Aortic smooth muscle cell (primary cell): Measurements from ENCODE around the gene FBXO47. TPM values are rescaled to one million over a fixed set of nuclear protein-coding genes. Genes with fewer than 3 reads are reported as not detected.

Source experiments
- total RNA-seq: library from RNA; depleted of rRNA; stranded (reverse); fragments of >200 nt; gene quantifications from 2 replicates; pipeline ENCODE4 v1.2.3, GENCODE V29; 2014

The FBXO47 gene
- under 0.01 TPM in 1 of 2 replicates, not detected in the other for total RNA-seq

GRCh38 chr17:38967290-38967738 is at the start of gene FBXO47:
TSS of gene FBXO47 (minus strand) at chr17:38967403. CDS start at chr17:38963025, 4,378 bp downstream.

DNA sequence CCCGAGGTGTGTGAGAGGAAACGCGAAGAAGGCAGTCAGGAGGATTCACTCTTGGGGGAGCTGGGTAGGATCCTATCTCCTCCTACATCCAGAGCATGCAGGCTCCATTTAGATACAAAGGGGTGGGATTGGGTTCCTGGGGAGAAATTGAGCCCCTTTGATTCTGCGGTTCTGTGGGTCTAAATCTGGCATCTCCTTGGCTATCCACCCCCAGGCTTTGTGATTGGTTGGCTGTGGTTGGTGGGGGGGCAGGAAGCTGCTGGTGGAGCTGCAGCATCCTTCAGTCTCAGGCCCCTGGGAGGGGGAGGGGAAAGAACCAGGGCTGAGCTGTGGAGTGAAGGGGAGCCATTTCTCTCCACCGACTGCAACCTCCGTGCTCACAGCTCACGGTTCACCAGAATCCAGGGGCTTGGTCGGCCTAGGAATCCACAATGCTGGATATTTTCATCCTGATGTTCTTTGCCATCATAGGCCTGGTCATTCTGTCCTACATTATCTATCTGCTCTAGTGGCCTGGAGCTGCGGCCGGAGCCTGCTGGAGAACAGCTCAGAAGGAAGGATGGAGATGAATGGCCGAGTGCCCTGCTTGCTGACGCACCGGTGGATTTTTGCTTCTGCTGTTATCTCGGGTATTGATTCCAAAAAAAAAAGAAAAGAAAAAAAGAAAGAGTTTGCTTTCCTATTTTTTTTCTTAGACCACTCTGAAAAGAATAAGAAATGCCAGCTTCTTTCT is 41.8 kb downstream of the FBXO47 start, which contains the start of gene LASP1NB:
LASP1NB (plus strand) TSS at position 352 of the 733 bp plus-strand sequence.

Other genes with a start within 250 kb of the FBXO47 start
- gene CISD3, start 237.1 kb downstream of the FBXO47 start, total RNA-seq: 4.0 and 5.8 TPM in 2 replicates
- gene PCGF2, start 219.1 kb downstream of the FBXO47 start, total RNA-seq: 4.1 and 5.6 TPM in 2 replicates
- 362 and 442 TPM in 2 replicates for gene PSMB3, start 214.7 kb downstream of the FBXO47 start, total RNA-seq
- 49.9 and 57.6 TPM in 2 replicates for gene PIP4K2B, start 167.8 kb downstream of the FBXO47 start, total RNA-seq
- gene CWC25, start 142.1 kb downstream of the FBXO47 start, total RNA-seq: 10.1 and 10.6 TPM in 2 replicates
- 2,333 and 2,606 TPM in 2 replicates for gene RPL23, start 113.7 kb downstream of the FBXO47 start, total RNA-seq
- gene LASP1, start 97.3 kb downstream of the FBXO47 start, total RNA-seq: 88.5 and 114 TPM in 2 replicates
- 0.40 and 0.50 TPM in 2 replicates for gene PLXDC1, start 184.2 kb upstream of the FBXO47 start, total RNA-seq
- gene ARL5C, start 198.8 kb upstream of the FBXO47 start, total RNA-seq: under 0.01 and 0.06 TPM in 2 replicates
- 6.2 and 6.6 TPM in 2 replicates for gene CACNB1, start 230.3 kb upstream of the FBXO47 start, total RNA-seq
- gene RPL19, start 232.9 kb upstream of the FBXO47 start, total RNA-seq: 2,343 and 2,471 TPM in 2 replicates